ENCODE measurements around the gene CENPV. TPM values are rescaled to one million over a fixed set of nuclear protein-coding genes. Genes with fewer than 3 reads are reported as not detected.
"Not testable (repeated sequence)": the region's sequence is repeated elsewhere in the genome, so short reads cannot be mapped to it uniquely, and the experiment has no call there.

CENPV gene
- 10 to 100 TPM in 2 of 6 donors, 1 to 10 TPM in 4; 7.6 to 12.6 (median 8.6) TPM for total RNA-seq
- 10 to 100 TPM; 19.2 to 26.1 TPM for polyA plus RNA-seq

- Histone ChIP-seq H3K9me3 (no peaks in the 10 kb centered on the region), H3K4me3 (peak within 1 kb of the TSS; percentile 37 to 79 (median 62)), H3K36me3 (no peaks in the 10 kb centered on the region), H3K27me3 (no peaks in the 10 kb centered on the region), H3K27ac (peak within 1 kb of the TSS in 1 of 4 donors; percentile 48), H3K4me1 (peaks cover 0 to 6% (median 0%) of the 10 kb centered on the region in 3 donors)
- whole genome bisulfite sequencing, 2 donors: 17 to 20% methylated on average over 73 to 83 of the region's 83 CpGs
- DNase-seq (peak; percentile 35 to 85 (median 58)), ATAC-seq (peak; percentile 70 to 84 (median 82)), FAIRE-seq (no peak)
- intact Hi-C loops (cut with DNase I): no loop called here
- TF ChIP-seq, protein P1, sequence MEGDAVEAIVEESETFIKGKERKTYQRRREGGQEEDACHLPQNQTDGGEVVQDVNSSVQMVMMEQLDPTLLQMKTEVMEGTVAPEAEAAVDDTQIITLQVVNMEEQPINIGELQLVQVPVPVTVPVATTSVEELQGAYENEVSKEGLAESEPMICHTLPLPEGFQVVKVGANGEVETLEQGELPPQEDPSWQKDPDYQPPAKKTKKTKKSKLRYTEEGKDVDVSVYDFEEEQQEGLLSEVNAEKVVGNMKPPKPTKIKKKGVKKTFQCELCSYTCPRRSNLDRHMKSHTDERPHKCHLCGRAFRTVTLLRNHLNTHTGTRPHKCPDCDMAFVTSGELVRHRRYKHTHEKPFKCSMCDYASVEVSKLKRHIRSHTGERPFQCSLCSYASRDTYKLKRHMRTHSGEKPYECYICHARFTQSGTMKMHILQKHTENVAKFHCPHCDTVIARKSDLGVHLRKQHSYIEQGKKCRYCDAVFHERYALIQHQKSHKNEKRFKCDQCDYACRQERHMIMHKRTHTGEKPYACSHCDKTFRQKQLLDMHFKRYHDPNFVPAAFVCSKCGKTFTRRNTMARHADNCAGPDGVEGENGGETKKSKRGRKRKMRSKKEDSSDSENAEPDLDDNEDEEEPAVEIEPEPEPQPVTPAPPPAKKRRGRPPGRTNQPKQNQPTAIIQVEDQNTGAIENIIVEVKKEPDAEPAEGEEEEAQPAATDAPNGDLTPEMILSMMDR (IDR thresholded peaks at IDR 0.05): no peak
Measured at GRCh38 chr17:16353317-16354174, at the start of gene CENPV. Gene CENPV, minus strand, starts transcription at chr17:16353469. Its CDS starts 33 bp downstream, at chr17:16353436.

GRCh38 chr17:16398270-16399267 lies 45.3 kb upstream of the CENPV start:
- no peak for FAIRE-seq
- Histone ChIP-seq H3K36me3 (no peaks in the 10 kb centered on the region), H3K4me3 (no peak overlapping the region), H3K9me3 (no peaks in the 10 kb centered on the region), H3K4me1 (peaks cover 0 to 12% (median 0%) of the 10 kb centered on the region in 3 donors), H3K27me3 (no peaks in the 10 kb centered on the region), H3K27ac (peak overlapping the region in 1 of 4 donors; percentile 36)
- peak; percentile 46 to 76 (median 60) for ATAC-seq
- WGBS, 2 donors: 47 to 55% methylated on average over 8 to 9 of the region's 9 CpGs
- TF ChIP-seq, protein P1 (IDR thresholded peaks at IDR 0.05): no peak
- no peak for DNase-seq
- intact Hi-C loops (cut with DNase I): no loop called here

DNA sequence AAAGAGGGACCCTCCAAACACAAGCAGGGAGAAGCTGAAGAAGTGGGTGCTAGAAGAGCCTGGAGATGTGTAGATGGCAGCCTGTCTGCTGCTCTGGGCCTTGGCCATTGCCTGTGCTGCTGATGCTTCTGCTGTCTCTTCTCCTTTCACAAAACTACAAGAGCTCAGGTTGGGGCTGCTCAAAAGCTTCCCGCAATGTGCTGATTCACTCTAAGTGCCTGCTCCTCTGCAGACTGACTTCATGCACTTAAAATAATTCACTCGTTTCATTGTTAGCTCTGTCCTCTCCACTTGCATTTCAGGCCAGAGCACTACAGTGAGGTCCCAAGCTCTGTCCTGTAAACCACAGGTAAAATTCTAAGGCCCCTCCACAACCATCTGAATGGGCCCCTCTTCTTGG lies 43.4 kb upstream of the CENPV start:
- H3K9me3 ChIP-seq; H3K36me3 ChIP-seq; H3K27me3 ChIP-seq; H3K27ac ChIP-seq; FAIRE-seq; H3K4me3 ChIP-seq; DNase-seq; intact Hi-C loops (cut with DNase I): not testable (repeated sequence)
- 91 to 100% methylated on average over 2 of the region's 2 CpGs for WGBS, 2 donors
- peaks cover 0 to 12% (median 0%) of the 10 kb centered on the region in 3 donors for H3K4me1 ChIP-seq
- peak in 1 of 4 donors; percentile 12 for ATAC-seq

GRCh38 chr17:16395887-16396286 lies 42.6 kb upstream of the CENPV start:
- WGBS, 2 donors: 85 to 87% methylated on average over 4 of the region's 4 CpGs
- H3K36me3 ChIP-seq; FAIRE-seq; H3K27me3 ChIP-seq; H3K9me3 ChIP-seq; H3K4me3 ChIP-seq; DNase-seq; intact Hi-C loops (cut with DNase I): not testable (repeated sequence)
- H3K27ac ChIP-seq: peak overlapping the region in 1 of 4 donors; percentile 27
- peak in 1 of 4 donors; percentile 39 for ATAC-seq
- peaks cover 0 to 11% (median 0%) of the 10 kb centered on the region in 3 donors for H3K4me1 ChIP-seq

DNA sequence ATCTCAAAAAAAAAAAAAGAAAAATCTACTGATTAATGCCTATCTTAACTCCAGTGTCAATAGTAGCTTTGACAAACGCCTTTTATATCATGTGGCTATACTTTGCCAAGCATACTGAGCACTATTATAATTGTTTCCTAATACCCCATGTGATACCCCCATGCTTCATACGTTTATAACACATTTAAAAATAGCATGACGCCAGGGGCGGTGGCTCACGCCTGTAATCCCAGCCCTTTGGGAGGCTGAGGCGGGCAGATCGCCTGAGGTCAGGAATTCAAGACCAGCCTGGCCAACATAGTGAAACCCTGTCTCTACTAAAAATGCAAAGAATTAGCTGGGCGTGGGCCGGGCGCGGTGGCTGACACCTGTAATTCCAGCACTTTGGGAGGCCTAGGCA lies 39.2 kb upstream of the CENPV start:
- H3K27ac ChIP-seq; H3K4me3 ChIP-seq; FAIRE-seq; H3K9me3 ChIP-seq; H3K36me3 ChIP-seq; DNase-seq; intact Hi-C loops (cut with DNase I); H3K4me1 ChIP-seq; H3K27me3 ChIP-seq: not testable (repeated sequence)
- ATAC-seq: peak in 1 of 4 donors; percentile 30
- 86 to 89% methylated on average over 11 of the region's 11 CpGs for WGBS, 2 donors

GRCh38 chr17:16391451-16391850 lies 38.2 kb upstream of the CENPV start:
- WGBS, 2 donors: 94 to 98% methylated on average over 13 of the region's 13 CpGs
- no peak for FAIRE-seq
- no peak for ATAC-seq

GRCh38 chr17:16386126-16386507 lies 32.8 kb upstream of the CENPV start:
- H3K36me3 ChIP-seq; H3K9me3 ChIP-seq; ATAC-seq; intact Hi-C loops (cut with DNase I); H3K27me3 ChIP-seq; FAIRE-seq: not testable (repeated sequence)
- Histone ChIP-seq H3K4me3 (peak overlapping the region in 2 of 4 donors; percentile 33 to 44), H3K4me1 (peaks cover 11 to 21% (median 17%) of the 10 kb centered on the region in 3 donors), H3K27ac (peak overlapping the region in 1 of 4 donors; percentile 45)
- WGBS, 2 donors: 51 to 54% methylated on average over 23 of the region's 23 CpGs
- peak in 1 of 6 donors; percentile 41 for DNase-seq

More at GRCh38 chr17:16391451-16391850, 38.2 kb upstream of the CENPV start:
- Histone ChIP-seq H3K27ac (no peak overlapping the region), H3K4me3 (no peak overlapping the region), H3K9me3 (no peaks in the 10 kb centered on the region), H3K4me1 (peaks cover 0 to 4% (median 0%) of the 10 kb centered on the region in 3 donors), H3K36me3 (no peaks in the 10 kb centered on the region), H3K27me3 (no peaks in the 10 kb centered on the region)
- intact Hi-C loops (cut with DNase I): no loop called here
- DNase-seq: no peak
- TF ChIP-seq, protein P1 (IDR thresholded peaks at IDR 0.05): no peak

Data from pancreas (tissue), 10 donors.